H1 (cell line): ENCODE data around the gene NPBWR2. TPM values are rescaled to one million over a fixed set of nuclear protein-coding genes. Genes with fewer than 3 reads are reported as not detected.

ENCODE experiments used
- CHD2 ChIP-seq: IDR thresholded peaks from 2 replicates; pipeline ENCODE4 v1.6.1; 2012; ENCODE audit warnings: low read length, improper control_type of control experiment
- EP300 ChIP-seq, 2 experiments: IDR thresholded peaks; 1 replicate in 1 of 2; 2 replicates in 1 of 2; pipeline ENCODE4 v1.6.1; 2011 to 2012; ENCODE audit warnings: low read depth in 2 of 2, low read length in 2 of 2, mild to moderate bottlenecking in 2 of 2, borderline replicate concordance in 1 of 2, inconsistent platforms in 1 of 2, moderate library complexity in 1 of 2
- TEAD4 ChIP-seq: IDR thresholded peaks from 2 replicates; pipeline ENCODE4 v1.6.1; 2012; ENCODE audit warnings: low read depth, low read length, inconsistent platforms, mixed read lengths
- YY1 ChIP-seq: IDR thresholded peaks from 2 replicates; pipeline ENCODE4 v1.6.1; 2011; ENCODE audit warnings: low read depth, mild to moderate bottlenecking, low read length
- polyA plus RNA-seq, 7 experiments: library from polyadenylated mRNA; depleted of rRNA in 3 of 7; stranded (reverse) in 5 of 7; unstranded in 2 of 7; fragments of >200 nt in 5 of 7; fragments of 200-250 nt in 2 of 7; gene quantifications; 1 replicate in 5 of 7; 2 replicates in 1 of 7; 4 replicates in 1 of 7; pipeline versions ENCODE4 v1.2.1 to v1.2.3, GENCODE V29; 2011 to 2013; ENCODE audit warnings: missing spikeins in 2 of 7, mixed read lengths in 2 of 7
- total RNA-seq: library from RNA; stranded (reverse); fragmentation: NEBNext Ultra II Directional; extraction: Animal tissue kit (Norgen Biotek cat#: 25700); gene quantifications from 2 replicates; pipeline ENCODE4 v1.2.1, GENCODE V29; 2021
- TF ChIP-seq, protein P1 (sequence below): IDR thresholded peaks from 2 replicates; pipeline ENCODE4 v1.6.1; 2012; ENCODE audit warnings: inconsistent platforms

NPBWR2 gene
- total and polyA plus RNA-seq, 2 of the 8 experiments (the other 6 are each of a cell fraction or from before 2014, with no cell fraction given), result not detected

DNA sequence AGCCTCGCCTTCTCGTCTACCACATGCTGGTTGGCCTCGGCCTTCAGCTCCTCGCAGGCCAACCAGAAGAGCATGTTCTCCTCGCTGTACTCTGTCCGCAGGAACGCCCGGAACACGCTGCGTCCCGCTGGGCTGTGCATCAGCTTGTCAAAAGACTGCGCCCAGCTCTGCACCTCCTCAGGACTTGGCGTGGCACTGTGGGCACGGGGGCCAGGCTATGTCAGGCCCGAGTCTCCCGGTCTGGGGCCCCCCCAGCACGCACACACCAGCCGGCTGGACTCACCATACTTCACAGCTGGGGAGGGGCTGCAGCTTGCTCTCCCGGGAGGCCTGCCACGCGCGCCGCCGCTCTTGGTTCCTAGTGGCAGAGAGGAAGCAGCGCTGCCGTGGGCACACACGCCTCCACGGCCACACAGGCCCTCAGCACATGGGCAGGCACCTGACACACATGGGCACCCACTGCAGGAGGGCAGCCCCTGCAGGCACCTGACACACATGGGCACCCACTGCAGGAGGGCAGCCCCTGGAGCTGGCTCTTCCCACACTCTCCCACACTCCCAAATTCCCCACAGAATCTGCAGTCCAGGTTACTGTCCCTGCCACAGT, 33.1 kb downstream of the NPBWR2 start (continued):
- TF ChIP-seq, protein P1, sequence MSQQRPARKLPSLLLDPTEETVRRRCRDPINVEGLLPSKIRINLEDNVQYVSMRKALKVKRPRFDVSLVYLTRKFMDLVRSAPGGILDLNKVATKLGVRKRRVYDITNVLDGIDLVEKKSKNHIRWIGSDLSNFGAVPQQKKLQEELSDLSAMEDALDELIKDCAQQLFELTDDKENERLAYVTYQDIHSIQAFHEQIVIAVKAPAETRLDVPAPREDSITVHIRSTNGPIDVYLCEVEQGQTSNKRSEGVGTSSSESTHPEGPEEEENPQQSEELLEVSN, result no peak
- TF ChIP-seq TEAD4 (no peak), YY1 (no peak), EP300 (IDR thresholded peaks at IDR 0.05; ENCODE audit: borderline replicate concordance in 1 of 2, low read depth in 2 of 2, low read length in 2 of 2) (no peak), CHD2 (no peak)
